Measurements from ENCODE around the gene EEIG1.
"Not testable (repeated sequence)": the region's sequence is repeated elsewhere in the genome, so short reads cannot be mapped to it uniquely, and the experiment has no call there.

Gene EEIG1

GRCh38 chr9:127980706-127981558 lies at the start of gene EEIG1:
TSS of gene EEIG1 (minus strand) at chr9:127980989. CDS start at chr9:127980137, 852 bp downstream.
- peak; percentile 79 for DNase-seq

DNA sequence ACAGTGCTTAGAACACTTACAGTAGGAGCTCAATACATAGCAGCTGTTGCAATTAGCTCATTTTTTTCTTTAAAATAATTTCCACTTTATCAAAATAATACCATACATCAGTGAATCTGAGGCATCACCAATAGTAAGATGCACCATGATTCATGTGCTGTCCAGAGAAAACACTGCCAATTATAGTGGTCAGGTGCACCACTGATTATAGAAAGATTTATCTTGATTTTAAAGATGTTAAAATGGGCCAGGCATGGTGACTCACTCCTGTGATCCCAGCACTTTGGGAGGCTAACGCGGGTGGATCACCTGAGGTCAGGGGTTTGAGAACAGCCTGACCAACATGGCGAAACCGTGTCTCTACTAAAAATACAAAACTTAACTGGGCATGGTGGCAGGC lies 46.9 kb upstream of the EEIG1 start:
- DNase-seq, result no peak

DNA sequence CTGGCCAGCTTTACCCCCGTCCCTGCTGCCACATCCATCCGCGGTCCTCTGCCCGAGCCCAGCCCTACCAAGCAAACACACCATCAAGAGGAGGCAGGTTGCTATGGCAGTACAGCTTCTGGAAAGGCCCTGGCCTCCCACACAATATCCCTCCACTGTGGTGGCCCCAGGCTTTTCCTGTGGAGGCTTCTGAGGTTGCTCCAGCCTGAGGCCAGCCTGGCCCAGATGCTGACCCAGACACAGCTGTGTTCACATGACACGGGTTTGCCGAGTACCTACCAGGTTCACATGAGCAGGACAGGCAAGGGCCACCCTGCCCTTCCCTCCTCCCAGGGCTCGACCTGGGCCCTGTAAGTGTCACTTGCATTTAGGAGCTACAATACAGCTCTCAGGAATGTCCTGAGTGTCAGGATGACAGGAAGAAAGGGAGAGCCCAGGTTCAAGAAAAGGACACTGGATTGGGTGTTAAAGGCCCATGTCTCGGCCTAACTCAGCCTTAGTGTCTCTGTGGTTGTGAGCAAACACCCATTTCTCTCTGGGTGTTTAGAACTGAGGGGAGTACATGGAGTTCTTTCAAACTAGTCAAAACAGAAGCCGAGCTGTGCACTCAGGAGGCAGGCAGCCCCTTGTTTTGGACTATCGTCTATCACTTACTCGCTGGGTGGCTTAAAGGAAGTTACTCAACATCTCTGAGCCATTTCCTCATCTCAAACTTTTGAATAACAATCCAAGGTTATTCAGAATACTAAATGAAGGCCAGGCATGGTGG lies 46.2 kb upstream of the EEIG1 start:
- DNase-seq, result peak; percentile 65

- DNase-seq, result peak; percentile 72
These were observed 45.5 kb upstream of the EEIG1 start for GRCh38 chr9:128026255-128026772.

DNA sequence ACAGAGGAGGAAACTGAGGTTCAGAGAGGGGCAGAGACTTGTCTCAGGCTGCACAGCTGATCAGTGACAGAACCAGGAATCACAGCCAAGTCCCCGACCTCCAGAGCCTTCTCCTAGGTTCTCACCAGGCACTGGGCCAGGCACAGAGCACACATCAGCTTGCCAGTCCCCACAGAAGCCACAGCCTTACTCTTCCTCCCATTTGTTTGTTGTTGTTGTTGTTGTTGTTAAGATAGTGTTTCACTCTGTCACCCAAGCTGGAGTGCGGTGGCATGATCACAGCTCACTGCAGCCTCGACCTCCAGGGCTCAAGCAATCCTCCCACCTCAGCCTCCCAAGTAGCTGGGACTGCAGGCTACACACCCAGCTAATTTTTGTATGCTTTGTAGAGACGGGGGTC lies 44.9 kb upstream of the EEIG1 start:
- no peak for DNase-seq

DNA sequence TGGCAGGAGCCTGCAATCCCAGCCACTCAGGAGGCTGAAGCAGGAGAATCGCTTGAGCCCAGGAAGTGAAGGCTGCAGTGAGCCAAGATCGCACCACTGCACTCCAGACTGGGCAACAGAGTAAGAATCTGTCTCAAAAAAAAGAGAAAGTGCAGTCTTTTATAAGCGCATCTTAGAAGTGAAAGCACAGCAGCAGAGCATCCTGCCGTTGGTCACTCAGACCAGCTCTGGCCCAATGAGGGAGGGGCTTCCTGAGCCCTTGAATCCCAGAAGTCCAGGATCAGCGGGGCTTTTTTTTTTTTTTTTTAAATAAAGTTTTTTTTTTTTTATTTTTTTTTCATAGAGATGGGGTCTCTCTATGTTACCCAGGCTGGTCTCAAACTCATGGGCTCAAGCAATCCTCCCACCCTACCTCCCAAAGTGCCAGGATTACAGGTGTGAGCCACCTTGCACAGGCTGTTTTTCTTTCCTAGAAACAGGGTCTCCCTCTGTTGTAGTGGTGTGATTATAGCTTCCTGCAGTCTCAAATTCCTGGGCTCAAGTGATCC lies 44.0 kb upstream of the EEIG1 start:
- no peak for DNase-seq

DNA sequence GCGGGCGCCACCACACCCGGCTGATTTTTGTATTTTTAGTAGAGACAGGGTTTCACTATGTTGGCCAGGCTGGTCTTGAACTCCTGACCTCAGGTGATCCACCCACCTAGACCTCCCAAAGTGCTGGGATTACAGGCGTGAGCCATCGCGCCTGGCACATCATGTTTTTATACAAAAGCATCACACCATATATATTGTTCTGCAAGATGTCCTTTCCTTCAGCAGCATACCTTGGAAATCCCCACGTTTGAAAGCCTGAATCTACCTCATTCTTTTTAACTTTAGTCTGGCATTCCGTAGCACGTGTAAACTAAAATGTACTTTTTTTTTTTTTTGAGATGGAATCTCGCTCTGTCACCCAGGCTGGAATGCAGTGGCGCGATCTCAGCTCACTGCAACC lies 42.9 kb upstream of the EEIG1 start:
- DNase-seq, result not testable (repeated sequence)

DNA sequence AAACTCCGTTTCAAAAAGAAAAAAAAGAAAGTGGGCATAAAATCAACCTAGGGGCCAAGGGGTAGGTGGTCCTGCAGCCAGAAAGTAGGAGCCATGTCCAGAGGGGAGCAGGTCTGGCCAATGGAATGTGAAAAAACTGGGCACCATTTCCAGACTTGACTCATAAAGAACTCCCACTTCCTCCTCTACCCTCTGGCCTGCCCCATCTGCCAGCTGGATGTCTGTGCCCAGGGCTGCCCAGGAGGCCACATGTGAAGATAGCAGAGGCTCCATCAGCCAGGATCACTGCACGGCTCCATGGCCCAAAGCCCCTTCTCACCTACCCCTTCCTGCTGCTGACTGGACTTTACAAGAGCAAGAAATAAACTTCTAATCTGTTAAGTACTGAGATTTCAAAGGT lies 42.1 kb upstream of the EEIG1 start:
- no peak for DNase-seq

- DNase-seq, result no peak
These were observed 40.3 kb upstream of the EEIG1 start for GRCh38 chr9:128021098-128021497.

GRCh38 chr9:128020692-128021091 lies 39.9 kb upstream of the EEIG1 start:
- DNase-seq, result no peak

GRCh38 chr9:128015696-128016095 lies 34.9 kb upstream of the EEIG1 start:
- DNase-seq, result no peak

- no peak for DNase-seq
These were observed 30.5 kb upstream of the EEIG1 start for GRCh38 chr9:128011071-128011817.

- no peak for DNase-seq
These were observed 28.9 kb upstream of the EEIG1 start for GRCh38 chr9:128009639-128010038.

- no peak for DNase-seq
These were observed 27.4 kb upstream of the EEIG1 start for GRCh38 chr9:128008171-128008570.

GRCh38 chr9:128007566-128008138 lies 26.9 kb upstream of the EEIG1 start:
- peak; percentile 80 for DNase-seq

- DNase-seq, result no peak
These were observed 25.7 kb upstream of the EEIG1 start for GRCh38 chr9:128006332-128006996.

DNA sequence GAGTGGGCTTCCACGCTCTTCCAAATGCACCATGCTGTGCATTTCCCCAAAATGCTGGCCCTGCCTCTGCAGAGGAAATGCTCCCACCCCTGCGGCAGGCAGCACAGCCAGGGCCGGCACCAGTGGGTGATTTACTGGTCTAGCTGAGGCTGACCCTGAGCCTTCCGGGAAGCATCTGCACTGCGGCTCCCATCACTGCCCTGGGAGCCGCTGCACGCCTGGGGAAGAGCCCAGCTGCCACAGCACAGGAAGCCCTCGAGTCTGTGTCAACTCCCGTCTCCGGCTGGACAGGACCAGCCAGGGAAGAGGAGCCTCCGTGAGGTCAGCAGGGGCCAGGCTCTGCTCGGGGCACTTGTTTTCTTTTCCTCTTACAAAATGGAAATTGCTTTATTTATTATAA lies 25.1 kb upstream of the EEIG1 start:
- DNase-seq, result peak; percentile 34

DNA sequence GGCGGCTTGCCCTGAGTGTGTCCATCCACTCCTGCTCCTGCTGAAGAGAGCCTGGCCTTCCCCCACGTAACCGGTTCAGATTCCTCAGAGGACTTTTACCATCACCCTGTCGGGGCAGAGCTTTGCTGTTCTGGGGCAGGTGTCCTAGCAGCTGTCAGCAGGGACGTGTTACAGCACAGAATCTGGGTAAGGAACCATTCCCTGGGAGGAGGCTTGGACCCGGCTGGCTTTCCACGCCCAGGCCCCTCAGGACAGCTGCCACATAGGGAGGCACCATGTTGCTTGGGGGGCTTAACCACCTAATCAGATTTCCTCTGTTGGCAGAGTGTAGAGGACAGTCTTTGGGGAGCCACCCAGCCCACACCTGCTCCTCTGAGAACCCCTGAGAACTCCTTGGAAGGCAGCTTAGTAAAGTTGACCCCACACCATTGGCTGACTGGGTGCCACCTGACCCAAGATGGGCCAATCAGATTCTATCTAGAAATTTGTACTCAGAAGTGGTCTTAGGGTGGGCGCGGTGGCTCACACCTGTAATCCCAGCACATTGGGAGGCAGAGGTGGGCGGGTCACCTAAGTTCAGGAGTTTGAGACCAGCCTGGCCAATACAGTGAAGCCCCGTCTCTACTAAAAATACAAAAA lies 23.3 kb upstream of the EEIG1 start:
- DNase-seq, result no peak

GRCh38 chr9:128002959-128003358 lies 22.2 kb upstream of the EEIG1 start:
- no peak for DNase-seq

GRCh38 chr9:128001779-128002298 lies 21.1 kb upstream of the EEIG1 start:
- DNase-seq, result no peak

DNA sequence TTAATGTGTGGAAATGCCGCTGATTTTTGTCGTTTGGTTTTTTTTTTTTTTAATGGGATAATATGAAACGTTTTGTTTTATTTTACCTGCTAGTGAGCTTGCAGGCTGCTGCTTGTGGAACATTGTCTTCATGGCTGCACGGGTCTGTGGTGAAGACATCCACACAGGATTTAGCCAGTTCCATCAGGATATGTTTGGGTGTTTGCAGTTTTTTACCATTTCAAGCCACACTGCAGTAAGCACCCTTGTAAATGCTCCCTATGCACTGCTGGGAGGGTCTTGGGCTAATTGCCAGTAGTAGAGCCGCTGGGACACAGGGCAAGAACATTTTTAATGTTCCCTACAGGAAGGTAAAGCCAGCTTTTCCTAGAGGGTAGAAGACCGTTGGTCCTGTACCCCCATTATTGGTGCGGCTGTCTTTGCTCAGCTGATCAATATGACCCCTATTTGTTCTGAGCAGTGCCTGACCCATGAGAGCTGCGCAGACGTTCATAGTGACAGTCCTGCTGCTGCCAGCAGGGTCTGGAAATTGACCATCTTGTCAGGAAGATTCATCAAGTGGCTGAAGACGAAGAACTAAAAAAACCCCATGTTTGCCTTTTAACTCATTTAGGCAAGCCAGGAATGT lies 20.5 kb upstream of the EEIG1 start:
- DNase-seq, result no peak

Data from GF-D8 (cell line).